Calu3 (cell line): ENCODE data around the gene PPP1R16B. TPM values are rescaled to one million over a fixed set of nuclear protein-coding genes. Genes with fewer than 3 reads are reported as not detected.

Experiments used
- BruUV-seq: library from RNA; stranded (reverse); fragments of 400-500 nt; replicated peaks from 2 replicates; lab custom pipeline; 2021; lab: Mats Ljungman, UMichigan
- CTCF ChIA-PET: fragments of 300-600 bp; sonication (Branson Sonifier 250); formaldehyde crosslinking; loops from one replicate; lab custom pipeline; 2022; ENCODE audit warnings: antibody characterized with exemption; lab: Charles Lee
- DNase-seq: peaks from one replicate; pipeline ENCODE4 v3.0.0; 2022
- H3K27ac Mint-ChIP-seq: one replicate; pipeline ENCODE4 v1.8.0; 2022; ENCODE audit warnings: mixed read lengths; ENCODE audit not compliant: unreplicated experiment
- H3K27me3 Mint-ChIP-seq: one replicate; pipeline ENCODE4 v1.8.0; 2022; ENCODE audit warnings: mixed read lengths; ENCODE audit not compliant: unreplicated experiment
- H3K36me3 Mint-ChIP-seq: one replicate; pipeline ENCODE4 v1.8.0; 2022; ENCODE audit warnings: mild to moderate bottlenecking, moderate library complexity, mixed read lengths; ENCODE audit not compliant: insufficient read depth, unreplicated experiment
- H3K4me1 Mint-ChIP-seq: one replicate; pipeline ENCODE4 v1.8.0; 2022; ENCODE audit warnings: mild to moderate bottlenecking, low read depth, mixed read lengths; ENCODE audit not compliant: unreplicated experiment
- H3K4me3 Mint-ChIP-seq: one replicate; pipeline ENCODE4 v1.8.0; 2022; ENCODE audit warnings: mild to moderate bottlenecking, low read depth, moderate library complexity, mixed read lengths; ENCODE audit not compliant: unreplicated experiment
- H3K9me3 Mint-ChIP-seq: one replicate; pipeline ENCODE4 v1.8.0; 2022; ENCODE audit warnings: low read depth, mixed read lengths; ENCODE audit not compliant: unreplicated experiment
- CTCF ChIP-seq: fragments of 200-600 bp; IDR thresholded peaks from one replicate; pipeline ENCODE4 v1.8.0; 2022; ENCODE audit warnings: antibody characterized with exemption; ENCODE audit not compliant: unreplicated experiment
- intact Hi-C: fragments of 100-400 bp; cut with micrococcal nuclease; formaldehyde crosslinking; loops from one replicate; pipeline ENCODE4 v1.10.0; 2022; ENCODE audit not compliant: unreplicated experiment
- total RNA-seq: library from RNA; stranded (reverse); gene quantifications from 2 replicates; pipeline ENCODE4 v1.2.3, GENCODE V29; 2022

PPP1R16B gene
- total RNA-seq, 1 experiment from 2014 or later, result not detected

GRCh38 chr20:38854654-38855066, 49.2 kb downstream of the PPP1R16B start:
- Mint-ChIP-seq H3K36me3 (no peaks in the 10 kb centered on the region), H3K9me3 (no peaks in the 10 kb centered on the region), H3K27ac (no peak overlapping the region), H3K27me3 (peaks cover 69% of the 10 kb centered on the region), H3K4me1 (no peaks in the 10 kb centered on the region), H3K4me3 (no peak overlapping the region)
- BruUV-seq, result no TSS peak
- TF ChIP-seq CTCF, result no peak
- intact Hi-C loops, result no loop called here
- no peak for DNase-seq
- CTCF ChIA-PET, result interaction anchor here (1.0 kb wide), 1 partner anchor 225 kb away, joined by 3 read pairs; no protein-coding TSS in a partner anchor

- peaks cover 66% of the 10 kb centered on the region for H3K27me3 Mint-ChIP-seq
- BruUV-seq, result no TSS peak
- no peaks in the 10 kb centered on the region for H3K36me3 Mint-ChIP-seq
- CTCF ChIA-PET, result no interaction called here
- intact Hi-C loops, result no loop called here
- DNase-seq, result no peak
- H3K4me1 Mint-ChIP-seq, result peaks cover under 1% of the 10 kb centered on the region
- no peak overlapping the region for H3K27ac Mint-ChIP-seq
- H3K9me3 Mint-ChIP-seq, result no peaks in the 10 kb centered on the region
- TF ChIP-seq CTCF, result no peak
- no peak overlapping the region for H3K4me3 Mint-ChIP-seq
These were observed 49.9 kb downstream of the PPP1R16B start for GRCh38 chr20:38855356-38855755.

GRCh38 chr20:38856570-38856969, 51.1 kb downstream of the PPP1R16B start:
- no peak for DNase-seq
- H3K27ac Mint-ChIP-seq, result no peak overlapping the region
- H3K27me3 Mint-ChIP-seq, result peaks cover 66% of the 10 kb centered on the region
- no peak for TF ChIP-seq CTCF
- CTCF ChIA-PET, result interaction anchor here (0.6 kb wide), 1 partner anchor 482 kb away, joined by 3 read pairs; no protein-coding TSS in a partner anchor
- intact Hi-C loops, result no loop called here
- no peak overlapping the region for H3K4me3 Mint-ChIP-seq
- BruUV-seq, result no TSS peak
- peaks cover 8% of the 10 kb centered on the region for H3K4me1 Mint-ChIP-seq
- no peaks in the 10 kb centered on the region for H3K36me3 Mint-ChIP-seq
- no peaks in the 10 kb centered on the region for H3K9me3 Mint-ChIP-seq

- TF ChIP-seq CTCF, result no peak
- CTCF ChIA-PET, result no interaction called here
- peaks cover 63% of the 10 kb centered on the region for H3K27me3 Mint-ChIP-seq
These were observed 52.2 kb downstream of the PPP1R16B start for GRCh38 chr20:38857703-38858102.

More at GRCh38 chr20:38857703-38858102, 52.2 kb downstream of the PPP1R16B start:
- H3K9me3 Mint-ChIP-seq, result no peaks in the 10 kb centered on the region
- DNase-seq, result no peak
- BruUV-seq, result no TSS peak
- H3K4me3 Mint-ChIP-seq, result no peak overlapping the region
- H3K36me3 Mint-ChIP-seq, result no peaks in the 10 kb centered on the region
- intact Hi-C loops, result no loop called here
- H3K27ac Mint-ChIP-seq, result no peak overlapping the region
- peaks cover 8% of the 10 kb centered on the region for H3K4me1 Mint-ChIP-seq
